GM12878 (cell line): Measurements from ENCODE around the gene ZBTB16. TPM values are rescaled to one million over a fixed set of nuclear protein-coding genes. Genes with fewer than 3 reads are reported as not detected.

Experiments
- ATAC-seq: fragments of 200-7000 bp; cut with Tn5 transposase; 3 replicates; pipeline ENCODE4 v1.9.1; 2020; ENCODE audit warnings: mild to moderate bottlenecking, moderate library complexity
- BruUV-seq: library from RNA; stranded (reverse); fragments of 400-500 nt; replicated peaks from 2 replicates; lab custom pipeline; 2021; lab: Mats Ljungman, UMichigan
- CTCF ChIA-PET: fragments of 300-600 bp; sonication (Branson Sonifier 250); formaldehyde crosslinking; extraction: SDS; loops from one replicate; lab custom pipeline; 2021; ENCODE audit warnings: inconsistent platforms; lab: Yijun Ruan, JAX
- POLR2A ChIA-PET: fragments of 350-600 bp; formaldehyde crosslinking; extraction: SDS; loops from one replicate; lab custom pipeline; 2021; ENCODE audit warnings: inconsistent platforms; lab: Charles Lee
- RAD21 ChIA-PET: fragments of 300-600 bp; sonication (Branson Sonifier 250); formaldehyde crosslinking; loops from one replicate; lab custom pipeline; 2023; ENCODE audit warnings: antibody characterized with exemption; ENCODE audit not compliant: unreplicated experiment; lab: Charles Lee
- SMC1A ChIA-PET: fragments of 300-600 bp; sonication (Branson Sonifier 250); formaldehyde crosslinking; loops from one replicate; lab custom pipeline; 2023; ENCODE audit not compliant: unreplicated experiment, uncharacterized antibody; lab: Charles Lee
- DNase-seq: peaks from one replicate; pipeline ENCODE4 v3.0.0-alpha.2; 2011; ENCODE audit warnings: low read depth, low spot score
- FAIRE-seq: peaks from 3 replicates; lab custom pipeline; 2011; peaks lifted over from hg19 to GRCh38; lab: Jason Lieb, UNC
- H2AFZ ChIP-seq: 2 replicates; pipeline ENCODE4 v1.6.0; 2011; ENCODE audit warnings: low read depth, low read length, control low read depth; ENCODE audit not compliant: control insufficient read depth
- H3K27ac ChIP-seq: 2 replicates; pipeline ENCODE4 v1.5.1; 2011; ENCODE audit warnings: control low read depth; ENCODE audit not compliant: control insufficient read depth, insufficient read depth
- H3K27me3 ChIP-seq, 2 experiments: replicated peaks in 1 of 2; 2 replicates each; pipeline versions ENCODE4 v1.6.0 to v1.6.1; 2011; ENCODE audit warnings: low read length in 1 of 2; ENCODE audit not compliant: control insufficient read depth in 2 of 2, insufficient read depth in 2 of 2
- H3K36me3 ChIP-seq, 2 experiments: 2 replicates each; pipeline ENCODE4 v1.5.1; 2011; ENCODE audit warnings: low read length in 1 of 2; ENCODE audit not compliant: control insufficient read depth in 2 of 2, insufficient read depth in 2 of 2
- H3K4me1 ChIP-seq: 2 replicates; pipeline ENCODE4 v1.6.1; 2011; ENCODE audit warnings: mild to moderate bottlenecking, low read length, moderate library complexity, mixed read lengths; ENCODE audit not compliant: control insufficient read depth, insufficient read depth
- H3K4me2 ChIP-seq: 2 replicates; pipeline ENCODE4 v1.6.0; 2011; ENCODE audit warnings: control low read depth; ENCODE audit not compliant: control insufficient read depth, insufficient read depth
- H3K4me3 ChIP-seq: fragments of 200-600 bp; sonication (generic); 2 replicates; pipeline ENCODE4 v1.5.1; 2016
- H3K79me2 ChIP-seq: 2 replicates; pipeline ENCODE4 v1.6.0; 2011; ENCODE audit warnings: low read length; ENCODE audit not compliant: control insufficient read depth, insufficient read depth
- H3K9ac ChIP-seq: 2 replicates; pipeline ENCODE4 v1.8.0; 2011; ENCODE audit warnings: low read length, control low read depth, mixed read lengths; ENCODE audit not compliant: control insufficient read depth, insufficient read depth
- H3K9me3 ChIP-seq: replicated peaks from 3 replicates; pipeline ENCODE4 v1.5.1; 2011; ENCODE audit warnings: mild to moderate bottlenecking, low read length; ENCODE audit not compliant: control insufficient read depth, insufficient read depth
- H4K20me1 ChIP-seq: 2 replicates; pipeline ENCODE4 v1.6.0; 2011; ENCODE audit not compliant: control insufficient read depth, insufficient read depth
- ATF7 ChIP-seq: fragments of 450-650 bp; IDR thresholded peaks from 2 replicates; pipeline ENCODE4 v1.6.1; 2016; ENCODE audit warnings: low read depth, mild to moderate bottlenecking
- BMI1 ChIP-seq: fragments of 450-650 bp; IDR thresholded peaks from 2 replicates; pipeline ENCODE4 v1.6.1; 2016; ENCODE audit warnings: mild to moderate bottlenecking, moderate library complexity, borderline replicate concordance
- CBX3 ChIP-seq: fragments of 200-600 bp; sonication (generic); IDR thresholded peaks from 2 replicates; pipeline ENCODE4 v1.6.1; 2016; ENCODE audit warnings: low read depth, borderline replicate concordance
- DPF2 ChIP-seq: fragments of 450-650 bp; IDR thresholded peaks from 2 replicates; pipeline ENCODE4 v1.6.1; 2017; ENCODE audit warnings: mild to moderate bottlenecking
- FOXM1 ChIP-seq: IDR thresholded peaks from 2 replicates; pipeline ENCODE4 v1.6.1; 2012; ENCODE audit warnings: low read depth, mild to moderate bottlenecking, inconsistent platforms, low read length, moderate library complexity
- HCFC1 ChIP-seq: fragments of 150-350 bp; IDR thresholded peaks from 2 replicates; pipeline ENCODE4 v1.6.1; 2014; ENCODE audit warnings: low read length
- HDGF ChIP-seq: fragments of 450-650 bp; IDR thresholded peaks from 2 replicates; pipeline ENCODE4 v1.6.1; 2016; ENCODE audit warnings: antibody characterized with exemption
- MTA3 ChIP-seq: IDR thresholded peaks from 2 replicates; pipeline ENCODE4 v1.6.1; 2012; ENCODE audit warnings: low read length, inconsistent platforms, borderline replicate concordance
- NR2C2 ChIP-seq: IDR thresholded peaks from 2 replicates; pipeline ENCODE4 v1.6.1; 2011; ENCODE audit warnings: borderline replicate concordance, low read depth; ENCODE audit not compliant: control insufficient read depth, insufficient read length
- RAD21 ChIP-seq: IDR thresholded peaks from 2 replicates; pipeline ENCODE4 v1.6.1; 2011; ENCODE audit warnings: mild to moderate bottlenecking, low read depth, low read length, moderate library complexity; ENCODE audit not compliant: insufficient read depth
- WGBS: methylation state at CpG from one replicate; pipeline ENCODE4 v1.1.6; 2016; ENCODE audit warnings: low lambda C conversion rate; ENCODE audit not compliant: insufficient replicate concordance, insufficient coverage; ENCODE audit errors: missing lambda C conversion rate; 5-methylcytosine and 5-hydroxymethylcytosine counted together
- in situ Hi-C: fragments of 300-500 bp; cut with MboI; formaldehyde crosslinking; loops from 9 replicates; pipeline ENCODE4 v1.14.3; 2018; ENCODE audit warnings: mixed read lengths
- intact Hi-C: fragments of 100-400 bp; cut with micrococcal nuclease; formaldehyde crosslinking; loops from one replicate; pipeline ENCODE4 v1.14.2; 2022; ENCODE audit not compliant: unreplicated experiment
- polyA plus RNA-seq, 11 experiments: library from polyadenylated mRNA; depleted of rRNA in 4 of 11; unstranded in 6 of 11; stranded (reverse) in 5 of 11; fragments of >200 nt; fragmentation: Nextera tagmentation in 4 of 11; fragmentation: Illumina TruSeq in 1 of 11; extraction: Ambion mirVana in 4 of 11; extraction: Trizol in 1 of 11; gene quantifications; 1 replicate in 1 of 11; 2 replicates in 10 of 11; pipeline versions ENCODE4 v1.2.1 to v1.2.3, GENCODE V29; 2011 to 2016; ENCODE audit warnings: inconsistent platforms in 2 of 11, missing spikeins in 2 of 11, low read depth in 1 of 11
- total RNA-seq, 4 experiments: library from RNA; depleted of rRNA in 3 of 4; stranded (reverse); fragments of >200 nt in 3 of 4; fragmentation: Illumina TruSeq in 1 of 4; extraction: Trizol in 1 of 4; gene quantifications; 2 replicates each; pipeline versions ENCODE4 v1.2.1 to v1.2.3, GENCODE V29; 2013 to 2021
- TF ChIP-seq, protein P1 (sequence below): fragments of 450-650 bp; IDR thresholded peaks from 2 replicates; pipeline ENCODE4 v1.6.1; 2017; ENCODE audit warnings: antibody characterized with exemption, mild to moderate bottlenecking, moderate library complexity

The ZBTB16 gene
- total and polyA plus RNA-seq, 10 of the 15 experiments (the other 5 are each of a cell fraction or from before 2014, with no cell fraction given) = 0.38 TPM; not detected in 9

- no peak for DNase-seq
- no peak for FAIRE-seq
- Histone ChIP-seq H3K9ac (no peak overlapping the region), H3K27ac (no peak overlapping the region), H4K20me1 (no peaks in the 10 kb centered on the region), H3K27me3 (peaks cover 12% of the 10 kb centered on the region in 2 experiments), H3K4me3 (no peak overlapping the region), H3K4me1 (no peaks in the 10 kb centered on the region), H3K79me2 (no peaks in the 10 kb centered on the region), H3K36me3 (no peaks in the 10 kb centered on the region), H2AFZ (no peak overlapping the region), H3K4me2 (no peak overlapping the region), H3K9me3 (no peaks in the 10 kb centered on the region)
- intact Hi-C loops (no loop called here), in situ Hi-C loops (no loop called here)
- 22% methylated on average over 7 of the region's 7 CpGs for WGBS
- RAD21 ChIA-PET = no interaction called here
- no peak for TF ChIP-seq RAD21
- TF ChIP-seq HDGF = no peak
- no peak for TF ChIP-seq HCFC1
- TF ChIP-seq, protein P1, sequence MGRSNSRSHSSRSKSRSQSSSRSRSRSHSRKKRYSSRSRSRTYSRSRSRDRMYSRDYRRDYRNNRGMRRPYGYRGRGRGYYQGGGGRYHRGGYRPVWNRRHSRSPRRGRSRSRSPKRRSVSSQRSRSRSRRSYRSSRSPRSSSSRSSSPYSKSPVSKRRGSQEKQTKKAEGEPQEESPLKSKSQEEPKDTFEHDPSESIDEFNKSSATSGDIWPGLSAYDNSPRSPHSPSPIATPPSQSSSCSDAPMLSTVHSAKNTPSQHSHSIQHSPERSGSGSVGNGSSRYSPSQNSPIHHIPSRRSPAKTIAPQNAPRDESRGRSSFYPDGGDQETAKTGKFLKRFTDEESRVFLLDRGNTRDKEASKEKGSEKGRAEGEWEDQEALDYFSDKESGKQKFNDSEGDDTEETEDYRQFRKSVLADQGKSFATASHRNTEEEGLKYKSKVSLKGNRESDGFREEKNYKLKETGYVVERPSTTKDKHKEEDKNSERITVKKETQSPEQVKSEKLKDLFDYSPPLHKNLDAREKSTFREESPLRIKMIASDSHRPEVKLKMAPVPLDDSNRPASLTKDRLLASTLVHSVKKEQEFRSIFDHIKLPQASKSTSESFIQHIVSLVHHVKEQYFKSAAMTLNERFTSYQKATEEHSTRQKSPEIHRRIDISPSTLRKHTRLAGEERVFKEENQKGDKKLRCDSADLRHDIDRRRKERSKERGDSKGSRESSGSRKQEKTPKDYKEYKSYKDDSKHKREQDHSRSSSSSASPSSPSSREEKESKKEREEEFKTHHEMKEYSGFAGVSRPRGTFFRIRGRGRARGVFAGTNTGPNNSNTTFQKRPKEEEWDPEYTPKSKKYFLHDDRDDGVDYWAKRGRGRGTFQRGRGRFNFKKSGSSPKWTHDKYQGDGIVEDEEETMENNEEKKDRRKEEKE = no peak
- no peak for TF ChIP-seq CBX3
- TF ChIP-seq NR2C2 = no peak
- no peak for TF ChIP-seq DPF2
- TF ChIP-seq FOXM1 = no peak
- no peak for TF ChIP-seq BMI1
- TF ChIP-seq ATF7 = no peak
- TF ChIP-seq MTA3 = no peak
- no peak for ATAC-seq
- BruUV-seq = no TSS peak
- POLR2A ChIA-PET = no interaction called here
- SMC1A ChIA-PET = no interaction called here
- CTCF ChIA-PET = no interaction called here
Measured at GRCh38 chr11:114061681-114062049, 2.2 kb downstream of the ZBTB16 start.
